ENCODE results near the gene EBPL.
"Not testable (repeated sequence)": the region's sequence is repeated elsewhere in the genome, so short reads cannot be mapped to it uniquely, and the experiment has no call there.

The EBPL gene

GRCh38 chr13:49690995-49691784 lies at the start of gene EBPL:
Gene EBPL, minus strand, starts transcription at chr13:49691486. Its CDS starts 62 bp downstream, at chr13:49691424.
- peak; percentile 45 for DNase-seq

GRCh38 chr13:49740870-49741269 lies 49.6 kb upstream of the EBPL start:
- DNase-seq: no peak

GRCh38 chr13:49739498-49740187 lies 48.4 kb upstream of the EBPL start:
- DNase-seq: no peak

GRCh38 chr13:49733181-49733951 lies 42.1 kb upstream of the EBPL start:
- DNase-seq: no peak

- DNase-seq: no peak
Observed at GRCh38 chr13:49731766-49732165, 40.5 kb upstream of the EBPL start.

GRCh38 chr13:49716615-49717014 lies 25.3 kb upstream of the EBPL start:
- DNase-seq: no peak

GRCh38 chr13:49714757-49715156 lies 23.5 kb upstream of the EBPL start:
- DNase-seq: no peak

GRCh38 chr13:49711218-49711863 lies 20.1 kb upstream of the EBPL start:
- no peak for DNase-seq

GRCh38 chr13:49704264-49704663 lies 13.0 kb upstream of the EBPL start:
- not testable (repeated sequence) for DNase-seq

GRCh38 chr13:49701491-49701890 lies 10.2 kb upstream of the EBPL start:
- DNase-seq: no peak

GRCh38 chr13:49697468-49697867 lies 6.2 kb upstream of the EBPL start:
- no peak for DNase-seq

- DNase-seq: no peak
Observed at GRCh38 chr13:49694446-49694845, 3.2 kb upstream of the EBPL start.

- DNase-seq: no peak
Observed at GRCh38 chr13:49693877-49694276, 2.6 kb upstream of the EBPL start.

- no peak for DNase-seq
Observed at GRCh38 chr13:49693191-49693733, 2.0 kb upstream of the EBPL start.

- no peak for DNase-seq
Observed at GRCh38 chr13:49690133-49690994, 922 bp downstream of the EBPL start.

- DNase-seq: no peak
Observed at GRCh38 chr13:49683489-49683888, 7.8 kb downstream of the EBPL start.

GRCh38 chr13:49681842-49682435 lies 9.3 kb downstream of the EBPL start:
- DNase-seq: peak; percentile 85

- peak; percentile 23 for DNase-seq
Observed at GRCh38 chr13:49679246-49679645, 12.0 kb downstream of the EBPL start.

- no peak for DNase-seq
Observed at GRCh38 chr13:49678191-49678914, 12.9 kb downstream of the EBPL start.

- no peak for DNase-seq
Observed at GRCh38 chr13:49676581-49677298, 14.5 kb downstream of the EBPL start.

All from NCI-H524 treated with DMSO at 0.1 percent for 48 hours (cell line).